Lung (tissue), 12 donors: ENCODE measurements around the gene PSMA7. TPM values are rescaled to one million over a fixed set of nuclear protein-coding genes. Genes with fewer than 3 reads are reported as not detected.

ENCODE experiments used
- ATAC-seq: fragments of 200-7000 bp; cut with Tn5 transposase; one replicate; pipeline ENCODE4 v1.9.1; 2020; ENCODE audit warnings: moderate number of reproducible peaks; ENCODE audit not compliant: insufficient read depth, low FRiP score
- DNase-seq, 3 donors: peaks; one replicate each; pipeline ENCODE4 v3.0.0-alpha.2; 2013 to 2017
- H3K27ac ChIP-seq, 2 donors: one replicate each; pipeline ENCODE4 v1.5.1; 2013; ENCODE audit warnings: mild to moderate bottlenecking in 2 of 2, moderate library complexity in 2 of 2, control low read depth in 1 of 2, inconsistent platforms in 1 of 2, low read depth in 1 of 2, low read length in 1 of 2
- H3K27me3 ChIP-seq, 3 donors: one replicate each; pipeline ENCODE4 v1.5.1; 2013; ENCODE audit warnings: low read length in 2 of 3; ENCODE audit not compliant: control insufficient read depth in 3 of 3, insufficient read depth in 3 of 3
- H3K36me3 ChIP-seq, 4 donors: one replicate each; pipeline ENCODE4 v1.5.1; 2013; ENCODE audit warnings: low read length in 4 of 4, mild to moderate bottlenecking in 1 of 4, moderate library complexity in 1 of 4; ENCODE audit not compliant: control insufficient read depth in 4 of 4, insufficient read depth in 4 of 4
- H3K4me1 ChIP-seq, 5 donors: one replicate each; pipeline ENCODE4 v1.5.1; 2013; ENCODE audit warnings: low read length in 5 of 5, mild to moderate bottlenecking in 2 of 5, moderate library complexity in 1 of 5; ENCODE audit not compliant: control insufficient read depth in 5 of 5, insufficient read depth in 5 of 5
- H3K4me3 ChIP-seq: one replicate; pipeline ENCODE4 v1.5.1; 2013; ENCODE audit warnings: mild to moderate bottlenecking, control low read depth, moderate library complexity
- H3K9ac ChIP-seq, 2 donors: one replicate each; pipeline ENCODE4 v1.5.1; 2013; ENCODE audit warnings: low read length in 2 of 2, control low read depth in 1 of 2; ENCODE audit not compliant: insufficient read depth in 1 of 2
- H3K9me3 ChIP-seq, 4 donors: one replicate each; pipeline ENCODE4 v1.5.1; 2013; ENCODE audit warnings: low read length in 3 of 4, mild to moderate bottlenecking in 1 of 4, moderate library complexity in 1 of 4; ENCODE audit not compliant: control insufficient read depth in 4 of 4, insufficient read depth in 3 of 4
- WGBS, 2 donors: extraction: QIAGEN DNeasy Blood & Tissue Kit; methylation state at CpG; one replicate each; pipeline ENCODE4 v1.1.7; 2013; 5-methylcytosine and 5-hydroxymethylcytosine counted together
- polyA plus RNA-seq, 2 donors: library from polyadenylated mRNA; stranded (reverse); fragments of 200-250 nt; gene quantifications; one replicate each; pipeline ENCODE4 v1.2.1, GENCODE V29; 2013
- total RNA-seq, 2 donors: library from RNA; depleted of rRNA in 1 of 2; stranded (reverse); fragments of >200 nt in 1 of 2; gene quantifications; one replicate each; pipeline ENCODE4 v1.2.1, GENCODE V29; 2014 to 2021
- TF ChIP-seq, protein P1 (sequence below): IDR thresholded peaks from 2 replicates; pipeline ENCODE4 v1.5.1; 2012; ENCODE audit warnings: mild to moderate bottlenecking; ENCODE audit errors: control extremely low read depth, extremely low read depth
- donor health status: control.
- donor health status: control.
- donor health status: Bipolar disorder and iron deficiency.
- donor health status: healthy.
- donor health status: DM: yes; HTN: yes; CAD: no.

Gene PSMA7
- total and polyA plus RNA-seq, 4 donors: 100 to 478 (median 258) TPM

DNA sequence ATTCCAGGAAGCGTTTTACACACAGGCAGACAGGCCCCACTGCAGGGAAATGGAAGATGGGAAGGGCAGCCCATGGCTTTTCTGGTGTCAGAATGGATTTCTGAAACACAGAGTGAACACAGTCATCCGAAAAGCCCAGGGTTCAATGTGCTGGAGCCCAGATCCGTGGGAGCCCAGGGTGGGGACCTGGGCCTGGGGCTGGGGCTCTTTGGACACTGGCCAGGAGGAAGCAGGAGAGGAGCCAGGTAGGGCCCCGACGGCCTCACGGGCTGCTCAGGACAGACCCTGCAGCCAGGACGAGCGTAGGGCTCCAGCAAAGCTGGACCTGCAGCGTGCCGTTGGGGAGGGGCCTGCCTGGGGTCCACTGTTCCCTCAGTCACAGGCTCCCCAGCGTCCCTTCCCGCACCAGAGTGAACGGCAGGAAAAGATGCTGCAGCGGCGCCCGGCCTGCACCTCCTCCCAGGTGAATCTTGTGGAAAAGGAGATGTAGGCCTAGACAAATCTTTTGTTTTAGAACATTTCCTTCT is 45.2 kb downstream of the PSMA7 start:
- DNase-seq (no peak), ATAC-seq (no peak)
- Histone ChIP-seq H3K4me1 (no peaks in the 10 kb centered on the region), H3K9me3 (peaks cover 0 to 33% (median 3%) of the 10 kb centered on the region in 4 donors), H3K27ac (no peak overlapping the region), H3K9ac (no peak overlapping the region), H3K27me3 (no peaks in the 10 kb centered on the region), H3K4me3 (no peak overlapping the region), H3K36me3 (no peaks in the 10 kb centered on the region)
- TF ChIP-seq, protein P1, sequence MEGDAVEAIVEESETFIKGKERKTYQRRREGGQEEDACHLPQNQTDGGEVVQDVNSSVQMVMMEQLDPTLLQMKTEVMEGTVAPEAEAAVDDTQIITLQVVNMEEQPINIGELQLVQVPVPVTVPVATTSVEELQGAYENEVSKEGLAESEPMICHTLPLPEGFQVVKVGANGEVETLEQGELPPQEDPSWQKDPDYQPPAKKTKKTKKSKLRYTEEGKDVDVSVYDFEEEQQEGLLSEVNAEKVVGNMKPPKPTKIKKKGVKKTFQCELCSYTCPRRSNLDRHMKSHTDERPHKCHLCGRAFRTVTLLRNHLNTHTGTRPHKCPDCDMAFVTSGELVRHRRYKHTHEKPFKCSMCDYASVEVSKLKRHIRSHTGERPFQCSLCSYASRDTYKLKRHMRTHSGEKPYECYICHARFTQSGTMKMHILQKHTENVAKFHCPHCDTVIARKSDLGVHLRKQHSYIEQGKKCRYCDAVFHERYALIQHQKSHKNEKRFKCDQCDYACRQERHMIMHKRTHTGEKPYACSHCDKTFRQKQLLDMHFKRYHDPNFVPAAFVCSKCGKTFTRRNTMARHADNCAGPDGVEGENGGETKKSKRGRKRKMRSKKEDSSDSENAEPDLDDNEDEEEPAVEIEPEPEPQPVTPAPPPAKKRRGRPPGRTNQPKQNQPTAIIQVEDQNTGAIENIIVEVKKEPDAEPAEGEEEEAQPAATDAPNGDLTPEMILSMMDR: no peak
- WGBS, 2 donors: 73 to 82% methylated on average over 16 of the region's 16 CpGs

DNA sequence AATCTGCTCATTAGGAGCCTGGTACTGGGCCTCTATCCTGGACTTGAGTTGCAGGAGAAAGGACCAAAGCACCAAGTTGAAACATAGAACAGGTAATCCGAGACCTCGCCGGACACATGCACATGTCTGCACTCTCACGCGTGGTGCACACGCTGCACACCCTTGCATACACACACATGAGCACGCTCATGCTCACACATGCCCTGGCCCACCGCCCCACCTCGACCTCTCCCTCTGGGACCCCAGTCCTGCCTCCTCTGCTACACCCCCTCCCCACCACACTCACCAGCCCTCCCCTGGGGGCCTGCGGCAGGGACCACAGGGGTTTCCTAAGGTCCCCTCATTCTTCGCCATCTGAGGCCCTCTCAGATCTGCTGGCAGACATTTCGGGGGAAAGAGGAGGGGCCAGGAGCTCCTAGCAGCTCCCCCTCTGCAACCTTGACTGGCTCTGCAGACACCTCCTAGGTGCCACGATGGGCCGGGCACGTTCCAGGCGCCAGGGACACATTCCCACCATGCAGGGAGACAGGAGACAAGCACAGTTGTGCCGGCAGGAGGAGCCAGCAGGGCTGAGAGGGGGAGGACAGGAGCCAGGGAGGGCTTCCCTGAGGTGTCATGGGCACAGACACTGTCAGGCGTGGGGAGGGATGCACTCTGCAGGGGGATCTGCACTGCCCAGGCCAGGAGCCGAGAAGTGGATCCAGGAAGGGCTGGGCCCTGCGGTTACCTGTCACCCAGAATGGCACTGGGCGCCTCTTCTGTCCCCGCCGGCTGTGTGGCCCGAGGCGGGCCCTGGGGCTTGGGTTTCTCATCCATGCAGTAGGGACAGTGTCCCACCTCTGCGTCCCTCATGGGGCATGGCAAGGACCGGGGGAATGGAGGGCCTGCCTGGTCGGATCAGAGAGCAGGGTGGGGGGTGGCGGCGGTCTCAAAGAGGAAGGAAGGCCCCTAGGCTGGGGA is 46.5 kb downstream of the PSMA7 start:
- H3K9ac ChIP-seq: no peak overlapping the region
- H3K27me3 ChIP-seq: no peaks in the 10 kb centered on the region
- no peak overlapping the region for H3K27ac ChIP-seq
- ATAC-seq (no peak), DNase-seq (no peak)
- H3K4me1 ChIP-seq: no peaks in the 10 kb centered on the region
- WGBS, 2 donors: 83 to 86% methylated on average over 30 of the region's 30 CpGs
- TF ChIP-seq, protein P1: no peak
- no peak overlapping the region for H3K4me3 ChIP-seq
- H3K9me3 ChIP-seq: peaks cover 0 to 24% (median 3%) of the 10 kb centered on the region in 4 donors
- no peaks in the 10 kb centered on the region for H3K36me3 ChIP-seq

DNA sequence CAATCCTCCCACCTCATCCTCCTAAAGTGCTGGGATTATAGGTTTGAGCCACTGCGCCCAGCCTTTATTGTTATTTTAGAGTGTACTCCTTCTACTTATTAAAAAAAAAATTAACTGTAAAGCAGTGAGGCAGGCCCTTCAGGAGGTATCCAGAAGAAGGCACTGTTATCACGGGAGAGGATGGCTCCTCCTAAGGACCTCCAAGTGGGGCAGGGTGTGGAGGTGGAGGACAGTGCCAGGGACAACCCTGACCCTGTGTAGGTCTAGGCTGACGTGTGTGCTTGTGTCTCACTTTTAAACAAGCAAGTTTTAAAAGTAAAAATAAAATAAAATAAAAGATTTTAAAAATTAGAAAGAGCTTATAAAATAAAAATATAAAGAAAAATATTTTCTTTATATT is 53.8 kb downstream of the PSMA7 start:
- WGBS, 2 donors: 45 to 65% methylated on average over 3 of the region's 3 CpGs
- DNase-seq: no peak
- Histone ChIP-seq H3K9ac (no peak overlapping the region), H3K27ac (no peak overlapping the region), H3K9me3 (peaks cover 0 to 7% (median 0%) of the 10 kb centered on the region in 4 donors), H3K36me3 (no peaks in the 10 kb centered on the region), H3K27me3 (peaks cover 0 to 9% (median 3%) of the 10 kb centered on the region in 3 donors), H3K4me3 (no peak overlapping the region), H3K4me1 (no peaks in the 10 kb centered on the region)
- no peak for ATAC-seq
- TF ChIP-seq, protein P1: no peak
